NCI-H1436 (cell line): ENCODE data around the gene CALML3.

Experiments used
- DNase-seq: peaks from one replicate; lab custom pipeline; 2025; lab: John Stamatoyannopoulos, UW

CALML3 gene

DNA sequence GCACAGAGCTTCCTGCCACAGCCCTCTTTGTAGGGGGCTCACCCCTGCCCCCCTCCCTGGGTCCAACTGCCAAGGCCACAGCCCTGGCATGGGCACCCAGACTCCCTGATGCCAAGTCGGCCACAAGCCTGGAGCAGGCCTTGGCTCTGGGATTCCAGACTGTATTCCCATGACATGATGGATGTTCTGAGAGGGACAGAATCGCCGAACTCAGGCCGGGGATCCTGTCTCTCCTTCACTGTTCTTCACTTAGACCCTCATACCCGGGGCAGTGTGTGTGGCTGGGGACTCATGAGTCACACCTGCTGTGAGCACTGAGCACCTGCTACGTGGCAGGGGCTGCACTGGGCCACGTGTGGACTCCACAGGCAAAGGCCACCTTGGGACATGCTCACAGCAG is 33.3 kb upstream of the CALML3 start:
- no peak for DNase-seq

- DNase-seq, result no peak
These were observed 32.4 kb upstream of the CALML3 start for GRCh38 chr10:5492322-5492855.

- DNase-seq, result no peak
These were observed 31.7 kb upstream of the CALML3 start for GRCh38 chr10:5492929-5493576.

GRCh38 chr10:5493691-5494090 is 31.1 kb upstream of the CALML3 start:
- DNase-seq, result no peak

- DNase-seq, result no peak
These were observed 30.1 kb upstream of the CALML3 start for GRCh38 chr10:5494611-5495010.

DNA sequence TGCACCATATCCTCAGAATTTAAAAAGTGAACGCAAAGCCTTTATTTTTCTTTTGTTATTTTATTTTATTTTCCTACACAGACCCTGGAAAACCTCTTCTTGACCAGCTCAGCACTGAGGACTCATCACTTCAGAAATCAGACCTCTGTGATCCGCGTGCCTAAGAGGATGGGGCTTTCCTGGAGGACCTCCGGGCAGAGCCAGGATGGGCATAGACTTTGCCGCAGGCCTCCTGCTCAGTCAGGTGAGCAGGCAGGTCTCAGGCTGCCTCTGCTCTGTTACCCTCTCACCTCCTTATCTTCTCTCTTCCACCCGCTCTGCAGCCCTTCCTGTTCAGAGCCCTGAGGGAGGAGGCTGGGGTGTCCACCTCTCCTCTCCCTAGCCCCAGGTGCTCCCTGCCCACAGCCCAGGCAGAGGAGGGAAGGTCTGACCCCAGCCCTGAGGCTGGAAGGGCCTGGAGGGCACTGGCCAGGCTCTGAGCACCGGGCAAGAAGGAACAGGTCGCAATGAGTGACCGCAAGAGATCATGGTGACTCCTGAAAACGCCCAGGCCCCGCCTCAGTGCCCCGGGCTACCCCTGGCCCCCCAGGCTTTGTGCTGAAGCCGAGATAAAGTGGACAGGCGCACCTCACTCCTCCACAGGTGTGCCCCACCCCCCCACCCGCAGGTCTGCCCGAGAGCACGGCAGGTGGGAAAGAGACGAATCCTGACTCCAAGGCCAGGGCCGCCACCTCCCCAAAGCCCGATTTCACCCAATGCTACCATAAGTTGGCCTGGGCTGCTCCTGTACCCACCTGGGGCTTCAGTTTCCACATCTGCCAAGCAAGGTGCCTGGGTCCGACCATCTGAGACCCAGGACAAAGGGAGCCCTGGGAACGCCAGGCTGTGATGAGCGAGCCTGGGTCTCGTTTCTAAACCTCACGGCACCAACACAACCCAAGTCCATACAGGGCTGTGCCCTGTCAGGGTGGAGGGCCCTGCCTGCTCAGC is 28.2 kb upstream of the CALML3 start:
- no peak for DNase-seq

- DNase-seq, result no peak
These were observed 27.5 kb upstream of the CALML3 start for GRCh38 chr10:5497289-5497688.

DNA sequence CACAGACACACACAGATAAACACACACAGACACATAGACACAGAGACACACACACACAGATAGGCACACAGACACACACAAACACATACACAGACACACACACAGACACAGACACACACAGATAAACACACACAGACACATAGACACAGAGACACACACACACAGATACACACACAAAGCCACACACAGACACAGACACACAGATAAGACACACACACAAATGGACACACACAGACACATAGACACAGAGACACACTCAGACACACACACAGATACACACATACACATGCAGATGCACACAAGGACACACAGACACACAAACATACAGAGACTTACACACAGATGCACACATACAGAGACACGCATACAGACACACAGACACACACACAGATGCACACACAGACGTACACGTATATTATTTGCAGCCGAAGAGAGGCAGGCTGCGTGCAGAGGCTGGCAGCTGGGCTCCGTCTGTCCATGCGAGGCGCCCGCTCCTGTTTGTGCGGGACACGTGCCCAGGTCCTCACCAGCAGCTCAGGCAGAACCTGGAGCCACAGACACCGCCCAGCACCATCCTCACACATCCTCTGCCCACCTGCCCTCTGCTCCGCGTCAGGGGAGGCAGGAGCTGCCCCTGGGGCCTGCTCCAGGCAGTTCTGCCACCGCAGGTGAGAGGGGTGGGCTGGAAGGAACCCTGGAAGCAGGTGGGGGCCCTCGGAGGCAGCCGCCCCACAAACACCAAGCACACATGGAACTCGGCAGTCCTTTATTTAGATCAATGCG is 26.6 kb upstream of the CALML3 start:
- no peak for DNase-seq

GRCh38 chr10:5498791-5499492 is 25.8 kb upstream of the CALML3 start:
- no peak for DNase-seq

DNA sequence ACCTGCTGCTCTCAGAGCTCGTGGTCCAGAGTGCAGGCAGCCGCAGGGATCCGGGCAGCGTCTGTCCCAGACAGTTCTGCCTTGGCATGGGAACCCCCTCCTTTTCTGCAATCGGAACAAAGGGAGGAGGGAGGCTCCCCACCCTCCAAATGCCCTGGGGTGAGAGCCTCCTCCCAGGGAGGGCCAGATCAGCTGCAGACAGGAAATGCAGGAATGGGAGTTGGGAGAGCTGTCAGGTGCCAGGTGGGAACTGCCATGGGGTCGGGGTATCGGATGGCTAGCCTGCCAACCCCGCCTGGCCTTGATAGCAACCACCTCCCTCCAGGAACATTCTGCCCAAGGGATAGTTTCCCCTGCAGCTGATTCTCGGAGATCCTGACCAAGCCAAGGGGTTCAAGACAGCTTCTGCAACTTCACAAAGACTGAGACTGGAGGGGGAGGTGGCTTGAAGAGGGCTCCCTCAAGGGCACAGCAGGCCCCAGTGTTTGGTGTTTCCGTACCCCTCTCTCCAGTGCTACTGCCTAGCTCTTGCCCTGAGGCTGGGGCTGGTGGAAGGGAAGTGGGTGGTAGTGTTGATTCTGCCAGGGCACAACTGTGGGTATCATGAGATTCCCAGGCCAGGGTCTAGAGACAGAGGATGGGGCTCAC is 25.1 kb upstream of the CALML3 start, which contains the start of gene CALML5:
Gene CALML5, minus strand, starts transcription at position 78 of the 648 bp plus-strand sequence. CDS start 132 bp downstream, outside the sequence.
- no peak for DNase-seq

GRCh38 chr10:5500162-5500670 is 24.5 kb upstream of the CALML3 start:
- no peak for DNase-seq

DNA sequence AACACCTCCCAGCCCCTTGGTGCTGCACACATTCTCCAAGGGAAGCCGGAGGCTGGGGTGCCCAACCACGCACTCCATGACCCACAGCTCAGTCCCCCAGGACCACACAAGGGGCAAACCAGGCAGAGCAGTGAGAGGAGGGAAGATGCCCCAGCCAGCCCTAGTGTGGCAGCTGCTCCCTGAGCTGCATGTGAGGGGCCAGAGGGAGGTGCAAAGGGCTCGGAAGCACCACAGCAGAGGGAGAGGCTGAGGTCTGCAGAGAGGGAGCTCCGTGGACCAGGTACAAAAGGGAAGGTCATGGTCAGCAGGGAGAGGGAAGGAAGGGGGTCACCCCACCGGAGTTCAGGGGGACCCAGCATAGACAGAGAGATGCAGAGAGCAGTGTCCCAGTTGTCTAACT is 23.9 kb upstream of the CALML3 start:
- no peak for DNase-seq

GRCh38 chr10:5502061-5502521 is 22.7 kb upstream of the CALML3 start:
- no peak for DNase-seq

GRCh38 chr10:5502571-5503476 is 21.9 kb upstream of the CALML3 start:
- DNase-seq, result no peak

- DNase-seq, result no peak
These were observed 21.3 kb upstream of the CALML3 start for GRCh38 chr10:5503477-5503835.

DNA sequence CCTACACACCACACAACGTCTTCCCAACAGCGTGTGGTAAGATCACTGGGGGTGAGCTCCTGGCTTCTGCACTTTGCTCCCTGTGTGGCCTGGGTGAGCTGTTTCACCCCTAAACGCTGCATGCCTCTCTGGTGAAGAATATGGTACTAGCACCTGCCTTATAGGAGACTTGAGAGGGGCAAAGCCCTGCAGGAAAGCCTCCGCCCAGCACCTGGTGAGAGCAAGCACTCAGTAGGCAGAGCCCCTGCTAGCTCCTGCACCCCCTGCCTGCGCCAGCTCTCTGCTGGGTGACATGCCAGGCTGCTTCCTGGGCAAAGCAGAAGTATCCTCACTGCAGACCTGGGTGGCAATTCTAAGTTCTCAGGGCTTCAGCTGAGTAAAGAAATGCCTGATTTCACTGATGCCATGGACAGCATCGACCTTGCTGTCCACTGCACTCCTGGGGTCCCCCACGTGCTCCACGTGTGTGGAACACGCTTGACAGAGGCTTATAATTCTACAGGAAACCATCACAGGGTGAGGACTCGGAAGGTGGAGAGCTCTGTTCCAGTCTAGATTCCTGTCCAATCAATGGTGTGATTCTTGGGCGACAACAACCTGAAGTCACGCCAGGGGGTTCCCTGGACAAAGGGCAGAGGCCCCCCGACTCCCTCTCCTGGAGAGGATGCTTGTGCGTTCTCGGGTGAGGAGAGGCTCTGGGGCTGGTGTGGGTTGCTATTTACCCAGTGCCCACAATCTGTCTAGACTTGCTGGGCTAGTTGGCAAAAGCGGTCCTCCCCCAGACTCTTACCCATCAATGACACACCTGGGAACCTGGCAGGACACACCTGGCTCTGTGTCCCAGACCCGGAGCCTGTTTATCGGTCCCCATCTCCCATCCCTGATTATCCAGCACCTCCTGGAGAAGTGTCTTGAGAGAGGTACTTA is 20.4 kb upstream of the CALML3 start:
- DNase-seq, result no peak

DNA sequence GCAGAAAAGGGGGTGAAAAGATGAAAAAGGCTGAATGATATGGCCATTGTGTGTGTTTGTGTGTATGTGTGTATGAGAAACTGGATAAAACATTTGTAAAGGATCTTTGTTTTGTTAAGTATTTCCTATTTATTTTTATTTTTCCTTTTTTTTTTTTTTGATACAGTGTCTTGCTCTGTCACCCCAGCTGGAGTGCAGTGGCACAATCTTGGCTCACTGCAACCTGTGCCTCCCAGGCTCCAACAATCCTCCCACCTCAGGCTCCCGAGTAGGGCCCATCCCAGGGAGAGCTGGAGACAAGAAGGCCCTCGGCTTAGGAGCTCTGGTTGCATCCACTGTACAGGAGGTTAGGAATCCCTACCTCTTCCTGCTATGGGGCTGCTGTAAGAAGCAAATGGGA is 18.5 kb upstream of the CALML3 start:
- DNase-seq, result no peak
